ENCODE results near the gene PLEKHM2.

PLEKHM2 gene

GRCh38 chr1:15765495-15766194 is 81.5 kb downstream of the PLEKHM2 start:
- in situ Hi-C loops (cut with MboI; ENCODE audit: low sequenced_read_pairs, unreplicated experiment): no loop called here
- no peak for DNase-seq (ENCODE audit: low spot score)
- no peak for TF ChIP-seq CTCF (IDR thresholded peaks at IDR 0.05; ENCODE audit: borderline replicate concordance, control extremely low read depth, extremely low read depth, insufficient read depth, missing control alignments)

- no peak for TF ChIP-seq CTCF (IDR thresholded peaks at IDR 0.05; ENCODE audit: borderline replicate concordance, control extremely low read depth, extremely low read depth, insufficient read depth, missing control alignments)
- no peak for DNase-seq (ENCODE audit: low spot score)
- in situ Hi-C loops (cut with MboI; ENCODE audit: low sequenced_read_pairs, unreplicated experiment): no loop called here
Measured at GRCh38 chr1:15767941-15768340, 83.8 kb downstream of the PLEKHM2 start.

GRCh38 chr1:15768388-15768787 is 84.3 kb downstream of the PLEKHM2 start:
- TF ChIP-seq CTCF (IDR thresholded peaks at IDR 0.05; ENCODE audit: borderline replicate concordance, control extremely low read depth, extremely low read depth, insufficient read depth, missing control alignments): no peak
- in situ Hi-C loops (cut with MboI; ENCODE audit: low sequenced_read_pairs, unreplicated experiment): no loop called here
- DNase-seq (ENCODE audit: low spot score): no peak

GRCh38 chr1:15770313-15770962 is 86.3 kb downstream of the PLEKHM2 start:
- DNase-seq (ENCODE audit: low spot score): no peak
- TF ChIP-seq CTCF (IDR thresholded peaks at IDR 0.05; ENCODE audit: borderline replicate concordance, control extremely low read depth, extremely low read depth, insufficient read depth, missing control alignments): no peak
- in situ Hi-C loops (cut with MboI; ENCODE audit: low sequenced_read_pairs, unreplicated experiment): no loop called here

- TF ChIP-seq CTCF (IDR thresholded peaks at IDR 0.05; ENCODE audit: borderline replicate concordance, control extremely low read depth, extremely low read depth, insufficient read depth, missing control alignments): no peak
Measured at GRCh38 chr1:15771836-15772515, 87.9 kb downstream of the PLEKHM2 start.

GRCh38 chr1:15775706-15776105 is 91.6 kb downstream of the PLEKHM2 start:
- in situ Hi-C loops (cut with MboI; ENCODE audit: low sequenced_read_pairs, unreplicated experiment): no loop called here
- DNase-seq (ENCODE audit: low spot score): no peak
- no peak for TF ChIP-seq CTCF (IDR thresholded peaks at IDR 0.05; ENCODE audit: borderline replicate concordance, control extremely low read depth, extremely low read depth, insufficient read depth, missing control alignments)

More at GRCh38 chr1:15771836-15772515, 87.9 kb downstream of the PLEKHM2 start:
- in situ Hi-C loops (cut with MboI; ENCODE audit: low sequenced_read_pairs, unreplicated experiment): no loop called here
- no peak for DNase-seq (ENCODE audit: low spot score)
